Inflammatory macrophage treated with lipopolysaccharide for 1 hour (primary cell): ENCODE data around the gene SKOR1.

Experiments
- DNase-seq, 2 donors: peaks; one replicate each; pipeline ENCODE4 v3.0.0-alpha.2; 2020 to 2022

SKOR1 gene

GRCh38 chr15:67824976-67825880 lies at the start of gene SKOR1:
SKOR1 (plus strand) TSS chr15:67825509; CDS start chr15:67825603, 94 bp downstream.
- peak; percentile 78 to 81 for DNase-seq

GRCh38 chr15:67775998-67776397 lies 49.3 kb upstream of the SKOR1 start:
- no peak for DNase-seq

GRCh38 chr15:67776600-67776999 lies 48.7 kb upstream of the SKOR1 start:
- no peak for DNase-seq

- DNase-seq, result no peak
Observed at GRCh38 chr15:67777071-67777470, 48.2 kb upstream of the SKOR1 start.

GRCh38 chr15:67777773-67778172 lies 47.5 kb upstream of the SKOR1 start:
- DNase-seq, result no peak

- DNase-seq, result no peak
Observed at GRCh38 chr15:67778968-67779548, 46.3 kb upstream of the SKOR1 start.

- DNase-seq, result peak in 1 of 2 donors; percentile 19
Observed at GRCh38 chr15:67779549-67780111, 45.7 kb upstream of the SKOR1 start.

- no peak for DNase-seq
Observed at GRCh38 chr15:67781061-67781460, 44.2 kb upstream of the SKOR1 start.

- no peak for DNase-seq
Observed at GRCh38 chr15:67781907-67782690, 43.2 kb upstream of the SKOR1 start.

GRCh38 chr15:67782691-67782991 lies 42.7 kb upstream of the SKOR1 start:
- no peak for DNase-seq

- peak in 1 of 2 donors; percentile 2 for DNase-seq
Observed at GRCh38 chr15:67783303-67783702, 42.0 kb upstream of the SKOR1 start.

- DNase-seq, result no peak
Observed at GRCh38 chr15:67784090-67784781, 41.1 kb upstream of the SKOR1 start.

GRCh38 chr15:67784856-67785430 lies 40.4 kb upstream of the SKOR1 start:
- DNase-seq, result no peak

GRCh38 chr15:67785431-67785830 lies 39.9 kb upstream of the SKOR1 start:
- no peak for DNase-seq

GRCh38 chr15:67786646-67787045 lies 38.7 kb upstream of the SKOR1 start:
- no peak for DNase-seq

GRCh38 chr15:67788986-67789385 lies 36.3 kb upstream of the SKOR1 start:
- no peak for DNase-seq

- DNase-seq, result no peak
Observed at GRCh38 chr15:67790610-67791319, 34.5 kb upstream of the SKOR1 start.

- DNase-seq, result no peak
Observed at GRCh38 chr15:67792250-67792942, 32.9 kb upstream of the SKOR1 start.

GRCh38 chr15:67794832-67795574 lies 30.3 kb upstream of the SKOR1 start:
- DNase-seq, result no peak
